GM21360 (cell line): ENCODE measurements around the gene ETNK2.

ENCODE experiments used
- ATAC-seq: cut with Tn5 transposase; IDR thresholded peaks from one replicate; pipeline ENCODE4 v1.9.1; 2021; ENCODE audit warnings: mild to moderate bottlenecking, moderate library complexity; ENCODE audit not compliant: unreplicated experiment

Gene ETNK2

DNA sequence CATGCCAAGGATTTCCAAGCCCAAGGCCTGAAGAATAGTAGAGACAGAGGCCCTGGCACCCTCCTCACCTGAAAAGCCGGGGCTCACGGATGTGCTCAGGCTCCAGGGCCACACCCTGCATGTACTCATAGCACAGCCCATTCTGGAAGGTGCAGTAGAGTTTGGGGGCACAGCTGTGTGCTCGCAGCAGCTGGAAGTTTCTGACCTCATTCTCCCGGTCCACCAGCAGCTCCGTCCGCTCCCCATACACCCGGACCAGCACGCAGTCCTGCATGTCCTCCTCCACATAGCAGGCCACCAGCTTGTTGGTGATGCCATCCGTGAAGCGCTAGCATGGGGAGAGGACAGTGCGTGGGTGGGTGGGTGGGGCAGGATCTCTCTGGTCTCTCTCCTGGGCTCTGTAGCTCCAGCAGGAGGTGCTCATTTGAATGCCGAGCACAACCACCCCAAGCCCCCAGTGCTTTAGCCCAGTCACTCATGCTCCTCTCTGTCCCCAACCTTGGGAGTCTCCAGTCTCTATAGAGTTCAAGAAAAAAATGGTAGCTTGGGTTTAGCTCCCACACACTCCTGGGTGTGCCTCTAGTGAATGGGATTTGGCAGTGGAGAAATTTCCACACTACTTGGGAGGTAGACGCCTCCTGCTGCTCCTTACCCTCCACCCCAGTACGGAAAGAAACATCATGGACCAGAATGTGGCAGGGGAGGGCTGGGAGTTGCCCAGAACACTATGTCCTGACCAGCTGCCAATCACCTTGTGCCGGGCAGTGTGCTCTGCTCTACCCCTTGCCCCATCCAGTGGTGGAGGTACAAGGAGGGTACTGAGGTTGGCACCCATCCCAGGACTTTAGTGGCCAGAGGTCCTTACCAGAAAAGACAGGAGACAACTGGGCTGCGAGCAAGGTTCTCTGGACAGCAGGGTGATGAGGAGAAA is 1.9 kb downstream of the ETNK2 start:
- ATAC-seq: no peak

GRCh38 chr1:204149107-204149506 is 2.7 kb downstream of the ETNK2 start:
- ATAC-seq: no peak

GRCh38 chr1:204147406-204148383 is 4.1 kb downstream of the ETNK2 start:
- ATAC-seq: no peak

DNA sequence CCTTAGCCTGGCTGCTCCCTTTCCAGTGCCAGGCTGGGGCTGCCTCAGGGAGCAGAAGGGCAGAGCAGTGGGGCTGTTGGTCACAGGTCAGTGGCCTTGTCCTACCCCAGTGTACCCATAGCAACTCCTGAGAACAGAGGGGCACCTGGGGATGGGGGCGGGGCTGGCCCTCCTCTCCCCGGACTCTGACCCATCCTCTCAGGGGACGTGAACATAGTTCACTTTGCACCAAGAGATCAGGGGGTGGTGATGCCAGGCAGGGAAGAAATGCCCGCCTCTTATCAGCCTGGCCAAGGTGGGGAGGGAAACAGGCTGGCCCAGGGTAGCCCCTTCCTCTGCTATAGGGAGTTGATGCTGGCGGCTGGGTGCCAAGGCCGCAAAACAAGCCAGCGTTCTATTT is 4.9 kb downstream of the ETNK2 start:
- no peak for ATAC-seq

GRCh38 chr1:204146309-204146708 is 5.5 kb downstream of the ETNK2 start:
- ATAC-seq: no peak

DNA sequence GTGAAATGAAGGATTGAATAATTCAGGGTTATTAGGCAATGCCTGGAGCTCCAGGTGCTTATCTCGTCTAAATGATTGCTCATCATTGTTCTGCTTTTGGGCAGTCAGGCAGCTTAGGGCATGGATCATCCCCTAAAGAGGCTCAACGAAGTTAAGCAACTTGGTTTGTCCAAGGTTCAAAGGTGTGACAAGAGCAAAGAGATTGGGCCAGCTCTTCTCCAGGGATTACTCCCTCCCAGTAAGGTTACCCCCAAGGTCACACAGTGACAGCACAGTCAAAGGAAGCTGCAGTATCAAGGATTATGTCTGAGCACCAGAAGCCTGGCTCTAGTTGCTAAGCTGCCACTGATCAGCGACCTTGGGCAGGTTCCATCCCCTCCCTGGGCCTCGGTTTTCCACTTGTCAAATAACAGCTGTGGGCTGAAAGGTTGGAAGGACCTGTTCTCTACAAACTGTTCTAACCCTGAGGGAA is 6.8 kb downstream of the ETNK2 start:
- no peak for ATAC-seq

GRCh38 chr1:204143276-204144041 is 8.4 kb downstream of the ETNK2 start:
- ATAC-seq: no peak

- ATAC-seq: no peak
Measured at GRCh38 chr1:204142032-204142974, 9.5 kb downstream of the ETNK2 start.

- ATAC-seq: no peak
Measured at GRCh38 chr1:204141131-204141530, 10.7 kb downstream of the ETNK2 start.

GRCh38 chr1:204139952-204140351 is 11.9 kb downstream of the ETNK2 start:
- ATAC-seq: no peak

- no peak for ATAC-seq
Measured at GRCh38 chr1:204139088-204139487, 12.8 kb downstream of the ETNK2 start.

DNA sequence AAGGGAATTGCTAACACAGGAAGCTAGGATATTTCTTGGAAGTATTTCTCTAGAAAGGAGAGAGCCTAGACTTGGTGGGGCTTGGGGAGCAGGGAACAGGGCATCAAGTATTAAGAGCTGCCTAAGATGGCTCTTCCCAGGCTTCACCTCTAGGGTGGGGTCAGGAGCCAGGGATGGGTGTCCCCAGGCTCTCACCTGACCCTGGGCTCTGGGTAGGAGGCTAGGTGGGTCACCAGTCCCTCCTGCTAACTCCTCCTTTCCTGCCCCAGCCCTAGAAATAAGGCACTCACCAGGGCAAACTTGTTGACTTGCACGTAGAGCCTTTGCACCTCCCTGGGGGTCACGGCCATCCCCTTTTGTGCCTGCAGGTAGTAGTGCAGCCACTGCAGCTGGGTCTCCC is 15.0 kb downstream of the ETNK2 start:
- no peak for ATAC-seq

GRCh38 chr1:204134103-204134502 is 17.7 kb downstream of the ETNK2 start:
- no peak for ATAC-seq

- ATAC-seq: no peak
Measured at GRCh38 chr1:204132718-204133117, 19.1 kb downstream of the ETNK2 start.

DNA sequence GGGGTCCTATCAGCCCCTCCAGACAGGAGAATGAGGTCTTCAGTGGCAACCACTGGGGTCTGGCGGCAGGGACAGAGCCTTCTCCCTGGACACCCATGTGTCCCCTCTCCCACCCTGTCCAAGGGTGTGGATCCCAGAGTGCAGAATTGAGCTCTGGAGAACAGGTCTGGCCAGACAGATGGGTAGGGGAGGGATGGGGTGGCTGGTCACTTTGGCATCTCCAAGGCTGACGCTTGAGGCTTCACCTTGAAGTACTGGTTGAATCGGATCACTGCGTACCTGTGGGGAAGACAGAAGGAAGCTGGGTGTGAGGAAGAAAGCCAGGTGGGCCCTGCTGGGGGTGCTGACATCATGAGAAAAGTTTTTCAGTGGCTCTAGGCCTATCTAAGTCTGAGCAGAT is 19.9 kb downstream of the ETNK2 start:
- no peak for ATAC-seq

- no peak for ATAC-seq
Measured at GRCh38 chr1:204130981-204131892, 20.6 kb downstream of the ETNK2 start.

- ATAC-seq: no peak
Measured at GRCh38 chr1:204130178-204130577, 21.7 kb downstream of the ETNK2 start.
